ENCODE measurements around the gene TMEM207.

GRCh38 chr3:190388703-190389102 lies 61.0 kb downstream of the TMEM207 start:
- TF ChIP-seq CTCF (IDR thresholded peaks at IDR 0.05), result no peak
- no peak for TF ChIP-seq POLR2A (IDR thresholded peaks at IDR 0.05)
- no peak for TF ChIP-seq POLR2AphosphoS5 (IDR thresholded peaks at IDR 0.05)
- TF ChIP-seq EP300 (IDR thresholded peaks at IDR 0.05; ENCODE audit: low read depth), result no peak
